Lower leg skin (tissue), 3 donors: ENCODE data around the gene ROBO1.

Experiments used
- CTCF ChIP-seq, 3 donors: fragments of 450-650 bp; IDR thresholded peaks; one replicate each; pipeline ENCODE4 v1.5.1; 2016; ENCODE audit warnings: antibody characterized with exemption in 3 of 3, mild to moderate bottlenecking in 3 of 3, moderate library complexity in 2 of 3
- POLR2A ChIP-seq, 2 donors: fragments of 450-650 bp; IDR thresholded peaks; one replicate each; pipeline ENCODE4 v1.6.1; 2016 to 2017; ENCODE audit warnings: antibody characterized with exemption in 2 of 2, mild to moderate bottlenecking in 1 of 2, moderate library complexity in 1 of 2

- no peak for TF ChIP-seq POLR2A (IDR thresholded peaks at IDR 0.05)
- no peak for TF ChIP-seq CTCF (IDR thresholded peaks at IDR 0.05)
Observed at GRCh38 chr3:79339846-79340245, 428.0 kb downstream of the ROBO1 start.
